GM18519 (cell line): ENCODE results near the gene ZNF655.
A peak's percentile ranks its signal among the peaks of the same experiment; 100 is the strongest.

Experiments used
- ATAC-seq: cut with Tn5 transposase; IDR thresholded peaks from one replicate; pipeline ENCODE4 v1.9.1; 2021; ENCODE audit warnings: mild to moderate bottlenecking, moderate library complexity; ENCODE audit not compliant: unreplicated experiment, low FRiP score

Gene ZNF655

GRCh38 chr7:99601656-99602310 is 43.3 kb downstream of the ZNF655 start:
- ATAC-seq: no peak

- ATAC-seq: no peak
These were observed 47.1 kb downstream of the ZNF655 start for GRCh38 chr7:99605527-99605926.

GRCh38 chr7:99606531-99606930 is 48.1 kb downstream of the ZNF655 start:
- ATAC-seq: no peak

- ATAC-seq: no peak
These were observed 49.1 kb downstream of the ZNF655 start for GRCh38 chr7:99607548-99607947.

- ATAC-seq: no peak
These were observed 56.1 kb downstream of the ZNF655 start for GRCh38 chr7:99614495-99614894.

GRCh38 chr7:99615989-99616358 is 57.5 kb downstream of the ZNF655 start:
- ATAC-seq: no peak

- ATAC-seq: peak; percentile 76
These were observed 58.1 kb downstream of the ZNF655 start, which contains the start of gene ZSCAN25 for GRCh38 chr7:99616359-99617191. Gene ZSCAN25 (plus strand): TSS chr7:99616946. CDS start chr7:99619607, 2,661 bp downstream.

GRCh38 chr7:99617192-99617781 is 58.8 kb downstream of the ZNF655 start:
- no peak for ATAC-seq

GRCh38 chr7:99618726-99619125 is 60.3 kb downstream of the ZNF655 start:
- ATAC-seq: no peak

GRCh38 chr7:99619571-99620130 is 61.2 kb downstream of the ZNF655 start:
- ATAC-seq: no peak

- no peak for ATAC-seq
These were observed 62.8 kb downstream of the ZNF655 start for GRCh38 chr7:99621271-99621670.

GRCh38 chr7:99622596-99622995 is 64.2 kb downstream of the ZNF655 start:
- ATAC-seq: no peak

GRCh38 chr7:99623091-99623693 is 64.8 kb downstream of the ZNF655 start:
- ATAC-seq: no peak

GRCh38 chr7:99623702-99624447 is 65.4 kb downstream of the ZNF655 start:
- no peak for ATAC-seq

- no peak for ATAC-seq
These were observed 66.0 kb downstream of the ZNF655 start for GRCh38 chr7:99624484-99624883.

GRCh38 chr7:99625321-99625720 is 66.9 kb downstream of the ZNF655 start:
- no peak for ATAC-seq

- ATAC-seq: no peak
These were observed 67.5 kb downstream of the ZNF655 start for GRCh38 chr7:99625961-99626360.
